Sigmoid colon (tissue), 7 donors: Measurements from ENCODE around the gene PPFIA2. TPM values are rescaled to one million over a fixed set of nuclear protein-coding genes. Genes with fewer than 3 reads are reported as not detected.

Experiments
- DNase-seq: peaks from one replicate; pipeline ENCODE4 v3.0.0-alpha.2; 2019
- H3K27ac ChIP-seq, 4 donors: fragments of 200-600 bp; sonication (generic); one replicate each; pipeline ENCODE4 v1.5.1; 2016 to 2019; ENCODE audit warnings: mild to moderate bottlenecking in 1 of 4
- H3K27me3 ChIP-seq, 3 donors: fragments of 200-600 bp; sonication (generic); one replicate each; pipeline ENCODE4 v1.5.1; 2019; ENCODE audit warnings: mild to moderate bottlenecking in 1 of 3
- H3K36me3 ChIP-seq, 4 donors: fragments of 200-600 bp; sonication (generic); one replicate each; pipeline ENCODE4 v1.5.1; 2016 to 2019
- H3K4me1 ChIP-seq, 4 donors: fragments of 200-600 bp; sonication (generic); one replicate each; pipeline ENCODE4 v1.5.1; 2017 to 2019
- H3K4me3 ChIP-seq, 4 donors: fragments of 200-600 bp; sonication (generic); one replicate each; pipeline ENCODE4 v1.5.1; 2017 to 2019; ENCODE audit warnings: mild to moderate bottlenecking in 2 of 4, moderate library complexity in 1 of 4
- H3K9me3 ChIP-seq, 4 donors: fragments of 200-600 bp in 3 of 4; sonication (generic) in 3 of 4; one replicate each; pipeline versions ENCODE4 v1.5.1 to v1.6.1; 2013 to 2019
- CTCF ChIP-seq, 4 experiments: fragments of 450-650 bp in 3 of 4; fragments of 200-600 bp in 1 of 4; IDR thresholded peaks; one replicate each; pipeline ENCODE4 v1.5.1; 2016 to 2019; ENCODE audit warnings: antibody characterized with exemption in 4 of 4, mild to moderate bottlenecking in 3 of 4, moderate library complexity in 2 of 4
- EP300 ChIP-seq, 4 donors: sonication (generic); formaldehyde crosslinking; IDR thresholded peaks; one replicate each; pipeline ENCODE4 v1.6.1; 2017; ENCODE audit warnings: antibody characterized with exemption in 4 of 4
- POLR2A ChIP-seq, 2 donors: fragments of 450-650 bp; IDR thresholded peaks; one replicate each; pipeline ENCODE4 v1.6.1; 2016; ENCODE audit warnings: antibody characterized with exemption in 2 of 2, mild to moderate bottlenecking in 2 of 2, moderate library complexity in 2 of 2
- POLR2AphosphoS5 ChIP-seq, 4 donors: sonication (generic); formaldehyde crosslinking; IDR thresholded peaks; one replicate each; pipeline ENCODE4 v1.6.1; 2017; ENCODE audit warnings: antibody characterized with exemption in 4 of 4
- WGBS, 2 donors: extraction: QIAGEN DNeasy Blood & Tissue Kit; methylation state at CpG; one replicate each; pipeline ENCODE4 v1.1.7; 2013; 5-methylcytosine and 5-hydroxymethylcytosine counted together
- intact Hi-C: fragments of 100-400 bp; cut with DNase I; formaldehyde crosslinking; loops from one replicate; pipeline ENCODE4 v1.15.1; 2023
- polyA plus RNA-seq, 3 donors: library from polyadenylated mRNA; stranded (reverse); fragments of 200-250 nt; gene quantifications; one replicate each; pipeline ENCODE4 v1.2.3, GENCODE V29; 2013
- total RNA-seq, 4 donors: library from RNA; depleted of rRNA; stranded (reverse); fragments of >200 nt; gene quantifications; one replicate each; pipeline ENCODE4 v1.1.0, GENCODE V29; 2016
- donor health status: healthy with polysubstance abuse.
- donor health status: Bipolar disorder and iron deficiency.
- donor health status: healthy.

PPFIA2 gene
- total and polyA plus RNA-seq, 7 donors = 0.44 to 4.4 (median 2.5) TPM; not detected in 2

GRCh38 chr12:81530352-81530751 is 228.8 kb downstream of the PPFIA2 start:
- DNase-seq = no peak
- WGBS, 2 donors = 72 to 77% methylated on average over 2 of the region's 2 CpGs
- no peak overlapping the region for H3K4me3 ChIP-seq
- no peaks in the 10 kb centered on the region for H3K36me3 ChIP-seq
- no peaks in the 10 kb centered on the region for H3K9me3 ChIP-seq
- no peak overlapping the region for H3K27ac ChIP-seq
- intact Hi-C loops = no loop called here
- no peaks in the 10 kb centered on the region for H3K27me3 ChIP-seq
- H3K4me1 ChIP-seq = peaks cover 0 to 7% (median 0%) of the 10 kb centered on the region in 4 donors
- TF ChIP-seq POLR2AphosphoS5 (IDR thresholded peaks at IDR 0.05) = no peak
- TF ChIP-seq EP300 (IDR thresholded peaks at IDR 0.05) = no peak
- no peak for TF ChIP-seq CTCF (IDR thresholded peaks at IDR 0.05)
- TF ChIP-seq POLR2A (IDR thresholded peaks at IDR 0.05) = no peak

DNA sequence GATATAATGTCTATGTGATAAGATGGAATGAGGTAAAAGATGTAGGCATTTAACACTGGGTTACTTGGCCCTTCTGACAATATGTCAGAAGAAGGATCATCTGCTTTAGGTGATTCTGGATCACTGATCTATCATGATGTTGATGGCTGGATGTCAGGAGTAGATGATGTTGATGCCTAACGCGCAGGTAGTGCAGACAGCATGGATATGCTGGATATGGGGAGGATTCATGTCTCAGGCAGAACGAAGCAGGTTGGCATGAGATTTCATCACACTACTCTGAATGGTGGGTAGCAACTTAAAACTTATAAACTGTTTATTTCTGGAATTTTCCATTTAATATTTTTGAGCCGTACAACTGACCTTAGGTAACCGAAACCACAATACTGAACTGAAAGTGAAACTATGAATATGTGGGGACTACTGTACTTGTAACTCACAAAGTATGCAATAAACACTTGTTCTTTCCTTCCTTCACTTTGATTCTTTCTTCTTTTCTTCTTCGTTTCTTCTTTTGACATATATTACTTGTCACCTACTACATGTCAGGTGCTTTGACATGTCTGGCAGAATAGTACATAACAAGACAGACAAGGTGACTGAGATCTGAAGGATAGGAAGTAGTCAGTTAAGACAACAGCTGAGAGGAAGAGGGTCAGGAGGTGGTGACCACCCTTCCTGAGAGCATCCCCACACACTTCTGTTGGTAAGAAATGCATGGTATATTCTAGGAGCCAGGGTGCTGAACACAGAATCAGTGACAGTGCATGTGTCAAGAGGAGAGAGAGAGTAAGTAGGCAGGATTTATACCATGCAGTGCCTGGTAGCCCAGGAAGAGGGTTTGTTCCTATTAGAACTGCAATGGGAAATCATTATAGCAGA is 238.8 kb downstream of the PPFIA2 start:
- no peaks in the 10 kb centered on the region for H3K27me3 ChIP-seq
- H3K9me3 ChIP-seq = no peaks in the 10 kb centered on the region
- no peaks in the 10 kb centered on the region for H3K4me1 ChIP-seq
- intact Hi-C loops = no loop called here
- no peak overlapping the region for H3K27ac ChIP-seq
- TF ChIP-seq EP300 (IDR thresholded peaks at IDR 0.05) = no peak
- no peak for TF ChIP-seq POLR2AphosphoS5 (IDR thresholded peaks at IDR 0.05)
- TF ChIP-seq POLR2A (IDR thresholded peaks at IDR 0.05) = no peak
- TF ChIP-seq CTCF (IDR thresholded peaks at IDR 0.05) = no peak
- WGBS, 2 donors = 65 to 69% methylated on average over 6 of the region's 6 CpGs
- no peaks in the 10 kb centered on the region for H3K36me3 ChIP-seq
- H3K4me3 ChIP-seq = peak overlapping the region; percentile 6 to 39 (median 22)
- no peak for DNase-seq

GRCh38 chr12:81518638-81519037 is 240.5 kb downstream of the PPFIA2 start:
- no peak overlapping the region for H3K27ac ChIP-seq
- DNase-seq = no peak
- H3K4me3 ChIP-seq = no peak overlapping the region
- no peaks in the 10 kb centered on the region for H3K36me3 ChIP-seq
- H3K9me3 ChIP-seq = no peaks in the 10 kb centered on the region
- TF ChIP-seq POLR2AphosphoS5 (IDR thresholded peaks at IDR 0.05) (no peak), CTCF (IDR thresholded peaks at IDR 0.05) (no peak), EP300 (IDR thresholded peaks at IDR 0.05) (no peak), POLR2A (IDR thresholded peaks at IDR 0.05) (no peak)
- H3K4me1 ChIP-seq = no peaks in the 10 kb centered on the region
- no peaks in the 10 kb centered on the region for H3K27me3 ChIP-seq
- WGBS, 2 donors = 29 to 74% methylated on average over 1 of the region's 1 CpG
- intact Hi-C loops = no loop called here

DNA sequence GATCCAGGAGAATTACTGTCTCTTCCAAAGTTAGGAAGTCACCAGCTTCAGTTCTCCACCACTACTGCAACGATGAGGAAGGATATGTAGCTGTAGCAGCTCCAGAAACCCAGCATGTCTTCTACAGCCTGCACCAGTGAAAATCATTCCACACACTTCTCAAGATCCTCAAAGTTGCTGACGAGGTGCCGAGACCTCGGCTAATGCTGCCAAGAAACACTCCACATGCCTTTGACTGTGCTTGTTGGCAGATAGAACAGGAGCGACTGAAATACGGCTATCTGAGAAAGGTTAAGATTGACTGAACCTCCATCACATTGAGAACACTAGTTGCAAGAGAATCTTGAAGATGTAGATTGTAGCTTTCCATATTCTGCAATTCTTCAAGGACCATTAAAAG is 241.9 kb downstream of the PPFIA2 start:
- no peaks in the 10 kb centered on the region for H3K27me3 ChIP-seq
- H3K4me1 ChIP-seq = peaks cover 0 to 2% (median 0%) of the 10 kb centered on the region in 4 donors
- intact Hi-C loops = no loop called here
- DNase-seq = no peak
- no peak overlapping the region for H3K27ac ChIP-seq
- H3K36me3 ChIP-seq = no peaks in the 10 kb centered on the region
- TF ChIP-seq POLR2A (IDR thresholded peaks at IDR 0.05) = no peak
- TF ChIP-seq CTCF (IDR thresholded peaks at IDR 0.05) = no peak
- no peak for TF ChIP-seq POLR2AphosphoS5 (IDR thresholded peaks at IDR 0.05)
- no peak for TF ChIP-seq EP300 (IDR thresholded peaks at IDR 0.05)
- H3K9me3 ChIP-seq = no peaks in the 10 kb centered on the region
- no peak overlapping the region for H3K4me3 ChIP-seq
- WGBS, 2 donors = 85% methylated on average over 6 of the region's 6 CpGs
